Endometrial microvascular endothelial cells (primary cell): ENCODE data around the gene ARHGAP32. TPM values are rescaled to one million over a fixed set of nuclear protein-coding genes. Genes with fewer than 3 reads are reported as not detected.

ENCODE experiments used
- in situ Hi-C: cut with HindIII; loops from 2 replicates; pipeline ENCODE4 v1.10.0; 2017; ENCODE audit warnings: low sequenced_read_pairs, low pct_unique_long_range_greater_than_20kb; ENCODE audit errors: inconsistent ontology term
- total RNA-seq: library from RNA; depleted of rRNA; stranded (reverse); fragments of >200 nt; gene quantifications from one replicate; pipeline ENCODE4 v1.2.3, GENCODE V29; 2015; ENCODE audit errors: inconsistent ontology term

The ARHGAP32 gene
- total RNA-seq, 1 donor from 2014 or later = 2.6 TPM

- in situ Hi-C loops = no loop called here
Measured at GRCh38 chr11:128942817-128943427, 249.2 kb downstream of the ARHGAP32 start, which contains the start of gene TP53AIP1. TP53AIP1 (minus strand) TSS chr11:128942871; CDS start chr11:128937818, 5,053 bp downstream.

- in situ Hi-C loops = no loop called here
Measured at GRCh38 chr11:128942272-128942612, 249.9 kb downstream of the ARHGAP32 start.

- in situ Hi-C loops = no loop called here
Measured at GRCh38 chr11:128941573-128942271, 250.4 kb downstream of the ARHGAP32 start.

GRCh38 chr11:128941110-128941509 is 251.0 kb downstream of the ARHGAP32 start:
- in situ Hi-C loops = no loop called here

- in situ Hi-C loops = no loop called here
Measured at GRCh38 chr11:128940603-128941002, 251.5 kb downstream of the ARHGAP32 start.

GRCh38 chr11:128940156-128940555 is 252.0 kb downstream of the ARHGAP32 start:
- in situ Hi-C loops = no loop called here

- in situ Hi-C loops = no loop called here
Measured at GRCh38 chr11:128939591-128939990, 252.5 kb downstream of the ARHGAP32 start.

- in situ Hi-C loops = no loop called here
Measured at GRCh38 chr11:128938156-128938885, 253.8 kb downstream of the ARHGAP32 start.

- in situ Hi-C loops = no loop called here
Measured at GRCh38 chr11:128937480-128937879, 254.6 kb downstream of the ARHGAP32 start.

GRCh38 chr11:128936606-128937251 is 255.4 kb downstream of the ARHGAP32 start:
- in situ Hi-C loops = no loop called here

- in situ Hi-C loops = no loop called here
Measured at GRCh38 chr11:128934926-128935325, 257.2 kb downstream of the ARHGAP32 start.

GRCh38 chr11:128934351-128934750 is 257.8 kb downstream of the ARHGAP32 start:
- in situ Hi-C loops = no loop called here

GRCh38 chr11:128933481-128934178 is 258.5 kb downstream of the ARHGAP32 start:
- in situ Hi-C loops = no loop called here

GRCh38 chr11:128931668-128932067 is 260.5 kb downstream of the ARHGAP32 start:
- in situ Hi-C loops = no loop called here

GRCh38 chr11:128931066-128931465 is 261.1 kb downstream of the ARHGAP32 start:
- in situ Hi-C loops = no loop called here

- in situ Hi-C loops = no loop called here
Measured at GRCh38 chr11:128929991-128930390, 262.1 kb downstream of the ARHGAP32 start.

- in situ Hi-C loops = no loop called here
Measured at GRCh38 chr11:128929468-128929867, 262.7 kb downstream of the ARHGAP32 start.

GRCh38 chr11:128928400-128928799 is 263.7 kb downstream of the ARHGAP32 start:
- in situ Hi-C loops = no loop called here
